T-helper 2 cell treated with Interferon-gamma antibody and Interleukin-4, amounts not matched to agents 100 ng/mL and 5 ng/mL, for 36 hours (primary cell): ENCODE results near the gene AMBP. TPM values are rescaled to one million over a fixed set of nuclear protein-coding genes. Genes with fewer than 3 reads are reported as not detected.

Experiments
- intact Hi-C: fragments of 100-400 bp; cut with micrococcal nuclease; formaldehyde crosslinking; loops from one replicate; pipeline ENCODE4 v1.15.1; 2023
- total RNA-seq: library from RNA; stranded (reverse); gene quantifications from 2 replicates; pipeline ENCODE4 v1.2.3, GENCODE V29; 2022

The AMBP gene
- not detected in 2 replicates for total RNA-seq

- intact Hi-C loops = no loop called here
Measured at GRCh38 chr9:114078021-114078780, at the start of gene AMBP. Gene AMBP (minus strand): TSS chr9:114078300. CDS start chr9:114078209, 91 bp downstream.

- intact Hi-C loops = no loop called here
Measured at GRCh38 chr9:114126247-114127060, 48.4 kb upstream of the AMBP start.

GRCh38 chr9:114125476-114126013 lies 47.4 kb upstream of the AMBP start:
- intact Hi-C loops = no loop called here

GRCh38 chr9:114124666-114125475 lies 46.8 kb upstream of the AMBP start:
- intact Hi-C loops = no loop called here

GRCh38 chr9:114124138-114124537 lies 46.0 kb upstream of the AMBP start:
- intact Hi-C loops = no loop called here

- intact Hi-C loops = no loop called here
Measured at GRCh38 chr9:114123031-114123977, 45.2 kb upstream of the AMBP start.

- intact Hi-C loops = no loop called here
Measured at GRCh38 chr9:114122136-114123027, 44.3 kb upstream of the AMBP start.

GRCh38 chr9:114121227-114122135 lies 43.4 kb upstream of the AMBP start:
- intact Hi-C loops = no loop called here

GRCh38 chr9:114120192-114121014 lies 42.3 kb upstream of the AMBP start:
- intact Hi-C loops = no loop called here

GRCh38 chr9:114119242-114120191 lies 41.4 kb upstream of the AMBP start:
- intact Hi-C loops = no loop called here

GRCh38 chr9:114117996-114118830 lies 40.1 kb upstream of the AMBP start:
- intact Hi-C loops = no loop called here

GRCh38 chr9:114117614-114117995 lies 39.5 kb upstream of the AMBP start:
- intact Hi-C loops = no loop called here

- intact Hi-C loops = no loop called here
Measured at GRCh38 chr9:114116126-114116747, 38.1 kb upstream of the AMBP start.

GRCh38 chr9:114115654-114116125 lies 37.6 kb upstream of the AMBP start:
- intact Hi-C loops = no loop called here

- intact Hi-C loops = no loop called here
Measured at GRCh38 chr9:114114364-114114763, 36.3 kb upstream of the AMBP start.
